HepG2 (cell line): ENCODE results near the gene GP1BA. TPM values are rescaled to one million over a fixed set of nuclear protein-coding genes. Genes with fewer than 3 reads are reported as not detected.
A peak's percentile ranks its signal among the peaks of the same experiment; 100 is the strongest.

ENCODE experiments used
- ARID3A ChIP-seq: IDR thresholded peaks from 2 replicates; pipeline ENCODE4 v1.6.1; 2012; ENCODE audit warnings: low read depth, low read length, improper control_type of control experiment
- BCL3 ChIP-seq: sonication (generic); formaldehyde crosslinking; IDR thresholded peaks from 2 replicates; pipeline ENCODE4 v1.5.1; 2020; ENCODE audit warnings: mild to moderate bottlenecking, missing genetic modification reagents, moderate library complexity
- CAMTA2 ChIP-seq: sonication (generic); formaldehyde crosslinking; IDR thresholded peaks from 2 replicates; pipeline ENCODE4 v1.4.0; 2020; ENCODE audit warnings: mild to moderate bottlenecking, missing genetic modification reagents, borderline replicate concordance
- JUNB ChIP-seq: sonication (generic); formaldehyde crosslinking; IDR thresholded peaks from 2 replicates; pipeline ENCODE4 v1.8.0; 2022; ENCODE audit warnings: missing genetic modification reagents, mild to moderate bottlenecking, borderline replicate concordance
- KDM1A ChIP-seq: IDR thresholded peaks from 2 replicates; pipeline ENCODE4 v1.6.1; 2016; ENCODE audit warnings: missing compliant biosample characterization
- MEIS1 ChIP-seq: sonication (generic); formaldehyde crosslinking; IDR thresholded peaks from 2 replicates; pipeline ENCODE4 v1.9.0; 2021; ENCODE audit warnings: mild to moderate bottlenecking, missing genetic modification reagents, moderate library complexity, borderline replicate concordance
- MTERF4 ChIP-seq: sonication (generic); formaldehyde crosslinking; IDR thresholded peaks from 2 replicates; pipeline ENCODE4 v1.8.0; 2023; ENCODE audit warnings: mild to moderate bottlenecking, missing genetic modification reagents
- POLR2A ChIP-seq, 2 experiments: IDR thresholded peaks; 2 replicates each; pipeline ENCODE4 v1.6.1; 2011; ENCODE audit warnings: low read depth in 2 of 2, low read length in 2 of 2, mild to moderate bottlenecking in 1 of 2, moderate library complexity in 1 of 2; ENCODE audit not compliant: insufficient read depth in 1 of 2
- PRDM15 ChIP-seq: sonication (generic); formaldehyde crosslinking; IDR thresholded peaks from 2 replicates; pipeline ENCODE4 v1.4.0; 2020; ENCODE audit warnings: missing genetic modification reagents
- SMAD1 ChIP-seq: sonication (generic); formaldehyde crosslinking; IDR thresholded peaks from 2 replicates; pipeline ENCODE4 v1.4.0; 2020; ENCODE audit warnings: missing genetic modification reagents, low read depth, mild to moderate bottlenecking, borderline replicate concordance
- TEAD3 ChIP-seq: optimal IDR thresholded peaks from 2 replicates; pipeline ENCODE3; 2016; ENCODE audit warnings: borderline replicate concordance
- TEF ChIP-seq: sonication (generic); formaldehyde crosslinking; IDR thresholded peaks from 2 replicates; pipeline ENCODE4 v1.5.0; 2020; ENCODE audit warnings: missing genetic modification reagents
- ZMYM4 ChIP-seq: sonication (generic); formaldehyde crosslinking; IDR thresholded peaks from 2 replicates; pipeline ENCODE4 v1.8.1; 2023; ENCODE audit warnings: mild to moderate bottlenecking, missing genetic modification reagents
- ZNF136 ChIP-seq: sonication (generic); formaldehyde crosslinking; IDR thresholded peaks from 2 replicates; pipeline ENCODE4 v1.8.1; 2022; ENCODE audit warnings: low read depth, mild to moderate bottlenecking, moderate library complexity, missing genetic modification reagents
- ZNF670 ChIP-seq: sonication (generic); formaldehyde crosslinking; IDR thresholded peaks from 2 replicates; pipeline ENCODE4 v1.8.0; 2022; ENCODE audit warnings: mild to moderate bottlenecking, missing genetic modification reagents, borderline replicate concordance
- ZNF747 ChIP-seq: sonication (generic); formaldehyde crosslinking; IDR thresholded peaks from 2 replicates; pipeline ENCODE4 v1.8.1; 2023; ENCODE audit warnings: missing genetic modification reagents, mild to moderate bottlenecking, borderline replicate concordance
- polyA plus RNA-seq, 8 experiments: library from polyadenylated mRNA; depleted of rRNA in 3 of 8; stranded (reverse) in 7 of 8; unstranded in 1 of 8; fragments of >200 nt; fragmentation: Illumina TruSeq in 4 of 8; extraction: Trizol in 4 of 8; gene quantifications; 2 replicates each; pipeline versions ENCODE4 v1.2.1 to v1.2.3, GENCODE V29; 2011 to 2016; ENCODE audit warnings: low read depth in 4 of 8, missing spikeins in 1 of 8, mixed read lengths in 1 of 8; ENCODE audit not compliant: insufficient read depth in 1 of 8
- total RNA-seq, 5 experiments: library from RNA; depleted of rRNA; stranded (reverse); fragments of >200 nt; fragmentation: Illumina TruSeq; extraction: Trizol; gene quantifications; 2 replicates each; pipeline ENCODE4 v1.2.3, GENCODE V29; 2016; ENCODE audit warnings: low read depth in 1 of 5
- TF ChIP-seq, protein P1 (sequence below): sonication (generic); formaldehyde crosslinking; IDR thresholded peaks from 2 replicates; pipeline ENCODE4 v1.8.1; 2023; ENCODE audit warnings: missing genetic modification reagents, mild to moderate bottlenecking, borderline replicate concordance
- TF ChIP-seq, protein P2 (sequence below): sonication (generic); formaldehyde crosslinking; IDR thresholded peaks from 2 replicates; pipeline ENCODE4 v1.8.0; 2022; ENCODE audit warnings: mild to moderate bottlenecking, missing genetic modification reagents, moderate library complexity

GP1BA gene
- total and polyA plus RNA-seq, 2 of the 13 experiments (the other 11 are each of a cell fraction or from before 2014, with no cell fraction given): not detected

- TF ChIP-seq TEF (CRISPR knock-in tag): 0 out of 2 replicates have a peak, but pooled peaks have one; percentile 73
- no peak for TF ChIP-seq MEIS1
- no peak for TF ChIP-seq ZNF747 (CRISPR knock-in tag)
- TF ChIP-seq POLR2A (IDR thresholded peaks at IDR 0.05; ENCODE audit: insufficient read depth in 1 of 2, low read depth in 2 of 2, low read length in 2 of 2): peak; percentile 67 to 90
- peak; percentile 54; the same call in 1 of the 2 replicates for TF ChIP-seq ZMYM4 (CRISPR knock-in tag)
- no peak for TF ChIP-seq MTERF4
- no peak; the same call in 1 of the 2 replicates for TF ChIP-seq BCL3 (CRISPR knock-in tag)
- TF ChIP-seq JUNB (CRISPR knock-in tag): no peak
- TF ChIP-seq PRDM15 (CRISPR knock-in tag): no peak
- TF ChIP-seq SMAD1 (CRISPR knock-in tag): 0 out of 2 replicates have a peak, but pooled peaks have one; percentile 28
- no peak for TF ChIP-seq ZNF136 (CRISPR knock-in tag)
- TF ChIP-seq, protein P1, sequence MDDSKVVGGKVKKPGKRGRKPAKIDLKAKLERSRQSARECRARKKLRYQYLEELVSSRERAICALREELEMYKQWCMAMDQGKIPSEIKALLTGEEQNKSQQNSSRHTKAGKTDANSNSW: no peak
- TF ChIP-seq, protein P2, sequence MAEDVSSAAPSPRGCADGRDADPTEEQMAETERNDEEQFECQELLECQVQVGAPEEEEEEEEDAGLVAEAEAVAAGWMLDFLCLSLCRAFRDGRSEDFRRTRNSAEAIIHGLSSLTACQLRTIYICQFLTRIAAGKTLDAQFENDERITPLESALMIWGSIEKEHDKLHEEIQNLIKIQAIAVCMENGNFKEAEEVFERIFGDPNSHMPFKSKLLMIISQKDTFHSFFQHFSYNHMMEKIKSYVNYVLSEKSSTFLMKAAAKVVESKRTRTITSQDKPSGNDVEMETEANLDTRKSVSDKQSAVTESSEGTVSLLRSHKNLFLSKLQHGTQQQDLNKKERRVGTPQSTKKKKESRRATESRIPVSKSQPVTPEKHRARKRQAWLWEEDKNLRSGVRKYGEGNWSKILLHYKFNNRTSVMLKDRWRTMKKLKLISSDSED (CRISPR knock-in tag): no peak
- no peak for TF ChIP-seq KDM1A (CRISPR knock-in tag)
- peak; percentile 43 for TF ChIP-seq TEAD3
- TF ChIP-seq CAMTA2 (CRISPR knock-in tag): no peak
- no peak; the same call in 1 of the 2 replicates for TF ChIP-seq ZNF670 (CRISPR knock-in tag)
- TF ChIP-seq ARID3A: peak; percentile 37; the same call in 1 of the 2 replicates
Observed at GRCh38 chr17:4939796-4940554, 7.9 kb downstream of the GP1BA start, which contains the start of the genes RNF167 and SLC25A11 (continued).
